IMR-90 (cell line): ENCODE results near the gene FNDC11. TPM values are rescaled to one million over a fixed set of nuclear protein-coding genes. Genes with fewer than 3 reads are reported as not detected.

Experiments used
- ATAC-seq: fragments of 200-7000 bp; cut with Tn5 transposase; 2 replicates; pipeline ENCODE4 v1.9.1; 2020; ENCODE audit warnings: low read depth, mild to moderate bottlenecking, moderate library complexity
- BruUV-seq: library from RNA; stranded (reverse); fragments of 400-500 nt; replicated peaks from 2 replicates; lab custom pipeline; 2021; lab: Mats Ljungman, UMichigan
- CTCF ChIA-PET: fragments of 300-600 bp; formaldehyde crosslinking; extraction: SDS; loops from one replicate; lab custom pipeline; 2021; ENCODE audit warnings: antibody characterized with exemption; lab: Yijun Ruan, JAX
- POLR2A ChIA-PET: fragments of 300-600 bp; sonication (Branson Sonifier 250); formaldehyde crosslinking; loops from one replicate; lab custom pipeline; 2022; ENCODE audit warnings: antibody characterized with exemption; ENCODE audit not compliant: unreplicated experiment; lab: Charles Lee
- DNase-seq: peaks from one replicate; pipeline ENCODE4 v3.0.0; 2013
- H2AFZ ChIP-seq: replicated peaks from 2 replicates; pipeline ENCODE3; 2013; ENCODE audit warnings: low read length, mild to moderate bottlenecking; ENCODE audit not compliant: poor library complexity
- H2AK5ac ChIP-seq: 2 replicates; pipeline ENCODE4 v1.6.1; 2013; ENCODE audit warnings: low read depth, low read length, inconsistent platforms
- H2AK9ac ChIP-seq: replicated peaks from 2 replicates; pipeline ENCODE3; 2013; ENCODE audit warnings: mild to moderate bottlenecking, low read depth, low read length, moderate library complexity; ENCODE audit not compliant: poor library complexity
- H2BK120ac ChIP-seq: 2 replicates; pipeline ENCODE4 v1.6.1; 2013; ENCODE audit warnings: low read depth, low read length, inconsistent platforms
- H2BK15ac ChIP-seq: 3 replicates; pipeline ENCODE4 v1.6.1; 2013; ENCODE audit warnings: low read depth, low read length, inconsistent platforms
- H2BK20ac ChIP-seq: 2 replicates; pipeline ENCODE4 v1.6.1; 2013; ENCODE audit warnings: low read depth, mild to moderate bottlenecking, inconsistent platforms, low read length, moderate library complexity
- H2BK5ac ChIP-seq: 2 replicates; pipeline ENCODE4 v1.6.1; 2013; ENCODE audit warnings: mild to moderate bottlenecking, low read depth, low read length, inconsistent platforms; ENCODE audit not compliant: poor library complexity, severe bottlenecking
- H3K14ac ChIP-seq: replicated peaks from 2 replicates; pipeline ENCODE4 v1.6.1; 2013; ENCODE audit warnings: low read depth, low read length, inconsistent platforms
- H3K18ac ChIP-seq: 2 replicates; pipeline ENCODE4 v1.6.1; 2013; ENCODE audit warnings: low read depth, low read length, control low read depth
- H3K23ac ChIP-seq: 2 replicates; pipeline ENCODE4 v1.6.1; 2013; ENCODE audit warnings: low read depth, low read length, inconsistent platforms
- H3K27ac ChIP-seq: 2 replicates; pipeline ENCODE4 v1.5.1; 2013; ENCODE audit warnings: mild to moderate bottlenecking, control low read depth, low read length; ENCODE audit not compliant: insufficient read depth
- H3K27me3 ChIP-seq: 2 replicates; pipeline ENCODE4 v1.6.1; 2013; ENCODE audit warnings: low read length; ENCODE audit not compliant: control insufficient read depth, insufficient read depth
- H3K36me3 ChIP-seq: 2 replicates; pipeline ENCODE4 v1.6.1; 2013; ENCODE audit warnings: low read length, mixed read lengths; ENCODE audit not compliant: control insufficient read depth, insufficient read depth
- H3K4ac ChIP-seq: 2 replicates; pipeline ENCODE4 v1.6.1; 2013; ENCODE audit warnings: low read depth, low read length, inconsistent platforms
- H3K4me1 ChIP-seq: 2 replicates; pipeline ENCODE4 v1.6.1; 2013; ENCODE audit warnings: low read length, mixed read lengths; ENCODE audit not compliant: control insufficient read depth, insufficient read depth
- H3K4me2 ChIP-seq: 2 replicates; pipeline ENCODE4 v1.6.1; 2013; ENCODE audit warnings: low read depth, mild to moderate bottlenecking, control low read depth, low read length, moderate library complexity
- H3K4me3 ChIP-seq: 2 replicates; pipeline ENCODE4 v1.5.1; 2013; ENCODE audit warnings: low read depth, mild to moderate bottlenecking, control low read depth, low read length, moderate library complexity; ENCODE audit not compliant: insufficient read depth
- H3K56ac ChIP-seq: 2 replicates; pipeline ENCODE4 v1.6.1; 2013; ENCODE audit warnings: low read length, inconsistent platforms; ENCODE audit not compliant: insufficient read depth; ENCODE audit errors: extremely low read depth
- H3K79me1 ChIP-seq, 2 experiments: 2 replicates each; pipeline ENCODE4 v1.6.1; 2013; ENCODE audit warnings: low read length in 2 of 2, inconsistent platforms in 1 of 2, low read depth in 1 of 2
- H3K9ac ChIP-seq: 2 replicates; pipeline ENCODE4 v1.6.1; 2013; ENCODE audit warnings: low read depth, low read length, control low read depth
- H3K9me1 ChIP-seq: 2 replicates; pipeline ENCODE4 v1.6.1; 2013; ENCODE audit warnings: low read length, inconsistent platforms; ENCODE audit not compliant: insufficient read depth
- H3K9me3 ChIP-seq: 2 replicates; pipeline ENCODE4 v1.6.1; 2013; ENCODE audit warnings: low read length; ENCODE audit not compliant: control insufficient read depth, insufficient read depth
- H4K20me1 ChIP-seq: 2 replicates; pipeline ENCODE4 v1.6.1; 2013; ENCODE audit warnings: low read length, inconsistent platforms; ENCODE audit not compliant: insufficient read depth
- H4K5ac ChIP-seq: 2 replicates; pipeline ENCODE4 v1.6.1; 2013; ENCODE audit warnings: mild to moderate bottlenecking, low read depth, low read length, control low read depth
- H4K8ac ChIP-seq, 2 experiments: 2 replicates each; pipeline ENCODE4 v1.6.1; 2013; ENCODE audit warnings: low read depth in 2 of 2, low read length in 2 of 2, control low read depth in 1 of 2, inconsistent platforms in 1 of 2
- H4K91ac ChIP-seq: 2 replicates; pipeline ENCODE4 v1.6.1; 2013; ENCODE audit warnings: low read depth, low read length, inconsistent platforms; ENCODE audit not compliant: insufficient read depth
- CEBPB ChIP-seq: IDR thresholded peaks from 2 replicates; pipeline ENCODE4 v1.6.1; 2012; ENCODE audit warnings: low read depth, low read length, improper control_type of control experiment
- CHD1 ChIP-seq: IDR thresholded peaks from 2 replicates; pipeline ENCODE4 v1.6.1; 2012; ENCODE audit warnings: low read depth, low read length, improper control_type of control experiment
- CTCF ChIP-seq: conservative IDR thresholded peaks from 2 replicates; pipeline ENCODE4 v1.5.1; 2012; ENCODE audit warnings: mild to moderate bottlenecking, low read depth, low read length, improper control_type of control experiment
- ELK1 ChIP-seq: fragments of 150-350 bp; IDR thresholded peaks from 2 replicates; pipeline ENCODE4 v1.6.1; 2016; ENCODE audit warnings: low read depth, mild to moderate bottlenecking, low read length, moderate library complexity, borderline replicate concordance
- MAZ ChIP-seq: IDR thresholded peaks from 2 replicates; pipeline ENCODE4 v1.6.1; 2012; ENCODE audit warnings: low read depth, mild to moderate bottlenecking, low read length, improper control_type of control experiment, moderate library complexity, borderline replicate concordance
- MXI1 ChIP-seq: IDR thresholded peaks from 2 replicates; pipeline ENCODE4 v1.6.1; 2012; ENCODE audit warnings: low read depth, mild to moderate bottlenecking, low read length, moderate library complexity, borderline replicate concordance
- RAD21 ChIP-seq: IDR thresholded peaks from 2 replicates; pipeline ENCODE4 v1.6.1; 2012; ENCODE audit warnings: low read length, improper control_type of control experiment
- RFX5 ChIP-seq: IDR thresholded peaks from 2 replicates; pipeline ENCODE4 v1.8.0; 2012; ENCODE audit warnings: low read depth, mild to moderate bottlenecking, low read length, moderate library complexity
- SMC3 ChIP-seq: fragments of 150-350 bp; IDR thresholded peaks from 2 replicates; pipeline ENCODE4 v1.6.1; 2016; ENCODE audit warnings: low read depth, mild to moderate bottlenecking, antibody characterized with exemption, low read length, moderate library complexity
- USF2 ChIP-seq: fragments of 150-350 bp; IDR thresholded peaks from 2 replicates; pipeline ENCODE4 v1.6.1; 2017; ENCODE audit warnings: mild to moderate bottlenecking, antibody characterized with exemption, low read length, low read depth
- WGBS, 2 experiments: methylation state at CpG; one replicate each; pipeline versions ENCODE4 v1.1.5 to v1.1.7; 2013; ENCODE audit warnings: missing lambda C conversion rate in 2 of 2; ENCODE audit not compliant: insufficient read length in 1 of 2; ENCODE audit errors: extremely low coverage in 2 of 2; 5-methylcytosine and 5-hydroxymethylcytosine counted together
- dilution Hi-C: fragments of 300-500 bp; cut with HindIII; formaldehyde crosslinking; loops from one replicate; pipeline ENCODE4 v1.14.3; 2018; ENCODE audit warnings: low sequenced_read_pairs; ENCODE audit not compliant: unreplicated experiment
- in situ Hi-C: fragments of 300-500 bp; cut with MboI; formaldehyde crosslinking; loops from 3 replicates; pipeline ENCODE4 v1.14.3; 2019; ENCODE audit warnings: low sequenced_read_pairs, inconsistent platforms, mixed read lengths
- intact Hi-C: fragments of 100-400 bp; cut with micrococcal nuclease; formaldehyde crosslinking; loops from 2 replicates; pipeline ENCODE4 v1.10.0; 2022
- polyA plus RNA-seq, 3 experiments: library from polyadenylated mRNA; depleted of rRNA; stranded (reverse); fragments of >200 nt; gene quantifications; 2 replicates each; pipeline ENCODE4 v1.2.3, GENCODE V29; 2012; ENCODE audit warnings: low replicate concordance in 1 of 3
- total RNA-seq: library from RNA; depleted of rRNA; stranded (reverse); fragments of >200 nt; gene quantifications from 2 replicates; pipeline ENCODE4 v1.2.3, GENCODE V29; 2012

FNDC11 gene
- total and polyA plus RNA-seq, 2 of the 4 experiments (the other 2 are of a cell fraction), result 0.36 to 1.0 TPM

DNA sequence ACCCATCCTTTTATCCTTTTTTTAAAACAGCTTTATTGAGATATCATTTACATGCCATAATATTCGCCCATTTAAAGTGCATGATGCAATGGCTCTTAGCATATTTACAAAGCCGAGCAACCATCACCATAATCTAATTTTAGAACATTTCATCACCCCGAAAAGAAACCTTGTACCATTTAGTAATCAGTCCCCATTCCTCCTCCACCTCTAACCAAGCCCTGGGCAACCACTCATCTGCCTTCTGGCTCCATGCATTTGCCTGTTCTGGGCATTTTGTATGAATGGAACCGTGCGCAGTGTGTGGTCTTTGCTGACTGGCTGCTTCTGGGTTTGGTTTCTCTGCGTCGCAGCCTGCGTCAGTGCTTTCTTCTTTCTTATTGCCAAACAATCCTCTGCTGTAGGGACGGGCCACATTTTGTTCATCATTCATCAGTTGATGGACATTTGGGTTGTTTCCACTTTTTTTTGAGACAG, 44.8 kb upstream of the FNDC11 start:
- Histone ChIP-seq H3K4ac (no peak overlapping the region), H3K4me1 (0 out of 2 replicates have a peak, but pooled peaks cover 1% of the 10 kb centered on the region), H3K14ac (no peak overlapping the region), H3K56ac (no peak overlapping the region), H3K4me3 (no peak overlapping the region), H3K9me1 (no peaks in the 10 kb centered on the region), H3K79me1 (no peaks in the 10 kb centered on the region), H2AK9ac (no peak overlapping the region), H3K9me3 (peaks cover 26% of the 10 kb centered on the region), H2AFZ (no peak overlapping the region), H4K20me1 (no peaks in the 10 kb centered on the region), H3K27me3 (peaks cover 24% of the 10 kb centered on the region), H3K23ac (no peak overlapping the region), H2BK15ac (no peak overlapping the region), H3K9ac (no peak overlapping the region), H2BK120ac (no peak overlapping the region), H2BK20ac (no peak overlapping the region), H3K36me3 (no peaks in the 10 kb centered on the region), H4K91ac (no peak overlapping the region), H4K5ac (no peak overlapping the region), H3K18ac (no peak overlapping the region), H3K27ac (no peak overlapping the region), H2BK5ac (no peak overlapping the region), H4K8ac (no peak overlapping the region), H2AK5ac (no peak overlapping the region), H3K4me2 (no peak overlapping the region)
- DNase-seq (peak; percentile 12), ATAC-seq (no peak)
- ChIA-PET CTCF (no interaction called here), POLR2A (no interaction called here)
- no peak for TF ChIP-seq RAD21
- no peak for TF ChIP-seq MXI1
- no peak for TF ChIP-seq CHD1
- TF ChIP-seq CEBPB, result no peak
- no peak for TF ChIP-seq CTCF
- TF ChIP-seq RFX5, result no peak
- TF ChIP-seq MAZ, result no peak
- TF ChIP-seq ELK1, result no peak
- TF ChIP-seq USF2, result no peak
- no peak for TF ChIP-seq SMC3
- WGBS, 2 experiments, result 89% methylated on average over 4 of the region's 9 CpGs; no CpG with 5 or more reads in 1 of the 2 experiments
- BruUV-seq, result no TSS peak
- intact Hi-C loops, result no loop called here
- in situ Hi-C loops, result no loop called here
- dilution Hi-C loops, result no loop called here
